Stimulated activated CD8-positive, alpha-beta memory T cell treated with anti-CD3 and anti-CD28 coated beads, Interleukin-7, amount 100 ng/mL, for 4 hours (primary cell): Measurements from ENCODE around the gene SPATA31A1.
"Not testable (repeated sequence)": the region's sequence is repeated elsewhere in the genome, so short reads cannot be mapped to it uniquely, and the experiment has no call there.

ENCODE experiments used
- DNase-seq, 2 donors: peaks; one replicate each; pipeline ENCODE4 v3.0.0-alpha.2; 2020; ENCODE audit warnings: low read depth in 2 of 2

Gene SPATA31A1

DNA sequence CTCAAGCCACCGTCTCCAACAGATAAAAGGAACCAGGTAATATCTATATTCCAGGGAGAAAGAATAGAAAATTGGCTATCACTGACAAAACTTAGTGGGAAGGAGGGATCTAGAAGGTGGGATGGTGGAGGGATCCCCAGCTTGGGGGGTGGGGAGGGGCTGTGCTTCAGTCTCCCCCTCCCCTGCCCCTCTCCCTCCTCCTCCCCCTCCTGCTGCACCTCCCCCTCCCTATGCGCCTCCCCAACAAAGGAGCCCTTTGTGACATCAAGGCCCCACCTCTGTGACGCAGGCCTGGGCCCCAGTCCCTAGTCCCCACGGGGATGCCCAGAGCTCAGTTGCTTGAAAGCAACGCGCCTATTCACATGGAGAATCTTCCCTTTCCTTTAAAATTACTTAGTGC lies at the start of gene SPATA31A1:
TSS of gene SPATA31A1 (plus strand) at position 301 of the 400 bp plus-strand sequence. CDS start at position 363, 62 bp downstream.
- not testable (repeated sequence) for DNase-seq

GRCh38 chr9:39407261-39408204 lies 52.1 kb downstream of the SPATA31A1 start:
- not testable (repeated sequence) for DNase-seq

DNA sequence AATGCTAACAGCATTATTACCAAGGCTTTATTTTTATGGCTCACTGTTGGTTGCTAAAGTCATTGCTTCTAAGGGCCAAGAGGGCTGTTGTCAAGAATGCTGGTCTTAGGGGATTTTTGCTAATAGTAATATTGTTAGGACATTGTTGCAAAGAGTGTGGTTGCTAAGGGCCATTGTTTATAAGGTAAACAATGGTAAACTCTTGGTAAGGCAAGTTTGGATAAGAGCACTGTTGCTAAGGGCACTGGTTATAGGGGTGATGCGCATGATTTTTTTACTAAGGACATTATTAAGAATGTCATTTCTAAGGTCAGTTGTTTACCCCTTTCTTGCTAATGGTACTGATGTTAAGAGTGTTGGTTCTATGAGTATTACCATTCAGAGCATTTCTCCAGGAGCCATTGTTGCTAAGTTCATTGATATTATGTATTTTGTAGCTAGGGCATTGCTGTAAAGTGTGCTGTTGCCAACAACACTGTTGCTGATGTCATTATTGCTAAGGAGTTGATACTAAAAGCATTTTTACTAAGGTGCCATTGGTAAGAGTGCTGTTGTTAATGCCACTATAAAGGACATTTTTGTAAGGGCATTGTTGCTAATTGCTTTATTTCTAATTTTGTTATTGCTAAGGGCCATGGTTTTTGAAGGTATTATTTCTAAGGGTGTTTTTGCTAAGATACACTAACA lies 55.9 kb downstream of the SPATA31A1 start:
- DNase-seq: not testable (repeated sequence)
